SK-N-SH treated with all-trans-retinoic acid at 6 μM for 48 hours (cell line): Measurements from ENCODE around the gene HES4.

Source experiments
- CREB5 ChIP-seq: fragments of 250-450 bp; sonication (Bioruptor Pico); IDR thresholded peaks from 2 replicates; pipeline ENCODE4 v1.5.1; 2020; ENCODE audit warnings: low read depth, mild to moderate bottlenecking, moderate library complexity
- ESRRG ChIP-seq: fragments of 250-450 bp; sonication (Bioruptor Pico); IDR thresholded peaks from 2 replicates; pipeline ENCODE4 v1.6.1; 2021; ENCODE audit warnings: mild to moderate bottlenecking
- GLIS3 ChIP-seq: fragments of 250-450 bp; sonication (Bioruptor Pico); IDR thresholded peaks from 2 replicates; pipeline ENCODE4 v1.5.0; 2020; ENCODE audit warnings: mild to moderate bottlenecking, moderate library complexity
- OSR1 ChIP-seq: fragments of 250-450 bp; sonication (Bioruptor Pico); IDR thresholded peaks from 2 replicates; pipeline ENCODE4 v1.8.0; 2022; ENCODE audit warnings: moderate library complexity, mild to moderate bottlenecking, inconsistent platforms
- PATZ1 ChIP-seq: fragments of 250-450 bp; sonication (Bioruptor Pico); IDR thresholded peaks from 2 replicates; pipeline ENCODE4 v1.8.0; 2020; ENCODE audit warnings: mild to moderate bottlenecking, moderate library complexity, borderline replicate concordance
- PPARA ChIP-seq: fragments of 250-450 bp; sonication (Bioruptor Pico); IDR thresholded peaks from 2 replicates; pipeline ENCODE4 v1.5.0; 2020; ENCODE audit warnings: mild to moderate bottlenecking, borderline replicate concordance
- RARB ChIP-seq: fragments of 250-450 bp; sonication (Bioruptor Pico); IDR thresholded peaks from 2 replicates; pipeline ENCODE4 v1.8.0; 2021; ENCODE audit warnings: mild to moderate bottlenecking, moderate library complexity
- TCF4 ChIP-seq: fragments of 250-450 bp; sonication (Bioruptor Pico); IDR thresholded peaks from 2 replicates; pipeline ENCODE4 v1.8.0; 2021; ENCODE audit warnings: mild to moderate bottlenecking, moderate library complexity, borderline replicate concordance
- TOX ChIP-seq: fragments of 250-450 bp; sonication (Bioruptor Pico); IDR thresholded peaks from 2 replicates; pipeline ENCODE4 v1.8.0; 2021; ENCODE audit warnings: mild to moderate bottlenecking, moderate library complexity, borderline replicate concordance
- TSHZ2 ChIP-seq: fragments of 250-450 bp; sonication (Bioruptor Pico); IDR thresholded peaks from 2 replicates; pipeline ENCODE4 v1.5.0; 2020; ENCODE audit warnings: mild to moderate bottlenecking, moderate library complexity
- ZFP3 ChIP-seq: fragments of 250-450 bp; sonication (Bioruptor Pico); IDR thresholded peaks from 2 replicates; pipeline ENCODE4 v1.5.0; 2020; ENCODE audit warnings: mild to moderate bottlenecking, moderate library complexity
- ZFP30 ChIP-seq: fragments of 450-650 bp; formaldehyde crosslinking; IDR thresholded peaks from 2 replicates; pipeline ENCODE4 v1.5.0; 2022; ENCODE audit warnings: mild to moderate bottlenecking, moderate library complexity
- ZNF70 ChIP-seq: fragments of 450-650 bp; formaldehyde crosslinking; IDR thresholded peaks from 2 replicates; pipeline ENCODE4 v1.5.0; 2020; ENCODE audit warnings: mild to moderate bottlenecking, moderate library complexity
- ZNF8 ChIP-seq: fragments of 450-650 bp; formaldehyde crosslinking; IDR thresholded peaks from 2 replicates; pipeline ENCODE4 v1.5.0; 2020; ENCODE audit warnings: mild to moderate bottlenecking, moderate library complexity

GRCh38 chr1:1023700-1024099 lies 23.8 kb upstream of the HES4 start:
- TF ChIP-seq CREB5 (CRISPR knock-in tag) (no peak), PATZ1 (CRISPR knock-in tag) (no peak), ZFP30 (CRISPR knock-in tag) (no peak), TCF4 (CRISPR knock-in tag) (no peak), TOX (CRISPR knock-in tag) (no peak), OSR1 (CRISPR knock-in tag) (no peak), RARB (CRISPR knock-in tag) (no peak), ZNF70 (no peak), PPARA (CRISPR knock-in tag) (no peak), TSHZ2 (CRISPR knock-in tag) (no peak), ESRRG (CRISPR knock-in tag) (no peak), ZNF8 (CRISPR knock-in tag) (no peak), ZFP3 (no peak), GLIS3 (CRISPR knock-in tag) (no peak)
